Activated CD4-positive, alpha-beta T cell treated with anti-CD3 and anti-CD28 coated beads, Interleukin-2, amount 10 ng/mL, durations not matched to agents 7 days and 5 days (primary cell): ENCODE results near the gene SNX3. TPM values are rescaled to one million over a fixed set of nuclear protein-coding genes. Genes with fewer than 3 reads are reported as not detected.
"Not testable (repeated sequence)": the region's sequence is repeated elsewhere in the genome, so short reads cannot be mapped to it uniquely, and the experiment has no call there.

ENCODE experiments used
- CTCF ChIA-PET: fragments of 350-600 bp; sonication (Branson Sonifier 250); formaldehyde crosslinking; loops from one replicate; lab custom pipeline; 2021; ENCODE audit warnings: antibody characterized with exemption; lab: Charles Lee
- POLR2A ChIA-PET: fragments of 350-600 bp; sonication (Branson Sonifier 250); formaldehyde crosslinking; loops from one replicate; lab custom pipeline; 2021; ENCODE audit warnings: antibody characterized with exemption; lab: Charles Lee
- DNase-seq: peaks from one replicate; pipeline ENCODE4 v3.0.0-alpha.2; 2020
- H3K27ac Mint-ChIP-seq: one replicate; pipeline ENCODE4 v1.8.0; 2021; ENCODE audit warnings: mild to moderate bottlenecking, moderate library complexity, mixed read lengths
- H3K27me3 Mint-ChIP-seq: one replicate; pipeline ENCODE4 v1.8.0; 2021; ENCODE audit warnings: mixed read lengths
- H3K36me3 Mint-ChIP-seq: one replicate; pipeline ENCODE4 v1.8.0; 2021; ENCODE audit warnings: low read depth, mixed read lengths
- H3K4me1 Mint-ChIP-seq: one replicate; pipeline ENCODE4 v1.8.0; 2021; ENCODE audit warnings: mixed read lengths
- H3K4me3 Mint-ChIP-seq: one replicate; pipeline ENCODE4 v1.8.0; 2021; ENCODE audit warnings: mild to moderate bottlenecking, moderate library complexity, mixed read lengths
- H3K9me3 Mint-ChIP-seq: one replicate; pipeline ENCODE4 v1.8.0; 2021; ENCODE audit warnings: mixed read lengths
- total RNA-seq, 2 experiments: library from RNA; stranded (reverse); gene quantifications; one replicate each; pipeline ENCODE4 v1.2.3, GENCODE V29; 2021

SNX3 gene
- total RNA-seq = 100 to 1,000 TPM in 1 of 2 experiments, 10 to 100 TPM in 1; 84.6 to 116 TPM

DNA sequence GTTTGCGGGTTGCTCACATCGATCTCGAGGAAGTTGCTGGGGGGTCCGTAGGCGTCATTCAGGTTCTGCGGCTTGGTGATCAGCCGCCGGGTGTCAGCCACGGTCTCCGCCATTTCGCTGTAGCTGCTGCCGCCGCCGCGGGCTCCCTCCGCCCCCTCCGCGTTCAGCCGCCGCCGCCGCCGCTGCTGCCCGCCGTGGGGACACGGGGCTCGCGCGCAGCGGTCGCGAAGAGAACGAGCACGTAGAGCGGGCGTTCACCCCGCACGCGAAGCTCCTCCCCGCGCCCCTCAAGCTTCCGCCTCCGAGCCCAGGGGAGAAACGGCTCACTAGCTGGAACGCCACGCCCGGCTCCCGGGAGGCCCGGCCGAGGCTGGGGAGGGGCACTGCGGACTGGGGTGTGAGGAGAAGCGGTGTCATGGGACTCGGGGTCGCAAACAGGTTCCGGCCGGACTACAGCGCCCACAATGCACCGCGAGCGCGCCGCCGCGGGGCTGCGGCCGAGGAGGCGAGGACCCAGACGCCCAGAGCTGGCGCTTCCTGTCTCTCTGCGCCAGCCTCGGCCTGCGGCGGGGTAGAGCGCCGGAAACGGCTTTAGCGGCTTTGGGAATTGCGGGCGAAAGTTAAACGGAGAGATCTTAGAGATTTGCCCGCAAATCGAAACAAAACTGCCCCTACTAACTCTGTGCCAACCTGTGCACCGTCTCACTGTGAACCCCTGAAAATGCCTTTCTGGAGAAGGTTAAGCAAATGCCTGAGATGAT, at the start of gene SNX3:
TSS of gene SNX3 (minus strand) at position 232 of the 761 bp plus-strand sequence. CDS start at position 113, 119 bp downstream.
- ChIA-PET POLR2A (interaction anchor here (0.6 to 1.4 kb wide), 2 partner anchors 33 to 231 kb away, joined by 3 to 5 read pairs; partner anchors contain the start of gene AFG1L), CTCF (interaction anchor here (0.6 to 1.4 kb wide), 7 partner anchors 10 to 1129 kb away, joined by 3 to 8 read pairs (median 3); partner anchors contain the start of gene AFG1L)
- H3K4me3 Mint-ChIP-seq = peak within 1 kb of the TSS; percentile 81
- H3K36me3 Mint-ChIP-seq = peaks cover 6% of the 10 kb centered on the region
- H3K9me3 Mint-ChIP-seq = no peaks in the 10 kb centered on the region
- H3K27ac Mint-ChIP-seq = peak within 1 kb of the TSS; percentile 90
- peaks cover 6% of the 10 kb centered on the region for H3K27me3 Mint-ChIP-seq
- peaks cover 16% of the 10 kb centered on the region for H3K4me1 Mint-ChIP-seq
- peak; percentile 88 for DNase-seq

DNA sequence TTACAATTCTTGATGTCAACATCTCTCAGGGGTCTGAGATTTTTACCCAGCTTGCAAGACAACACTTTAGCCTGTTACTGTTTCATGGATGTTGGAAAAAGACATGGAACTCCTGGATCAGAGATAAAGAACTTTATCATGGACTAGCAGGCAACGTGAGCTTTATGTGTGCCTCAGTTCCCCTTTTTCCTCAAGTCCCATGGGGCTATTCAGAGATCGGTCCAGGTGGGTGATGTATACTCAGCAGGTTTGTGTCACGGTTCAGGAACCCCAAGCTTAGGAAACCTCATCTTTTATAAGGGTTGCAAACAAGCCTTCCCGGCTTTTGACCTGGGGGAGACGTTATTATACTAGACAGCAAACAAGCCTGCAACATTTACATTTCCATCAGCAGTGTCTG, 49.0 kb upstream of the SNX3 start:
- DNase-seq = no peak
- Mint-ChIP-seq H3K4me1 (peaks cover 7% of the 10 kb centered on the region), H3K27ac (no peak overlapping the region), H3K27me3 (no peaks in the 10 kb centered on the region), H3K36me3 (no peaks in the 10 kb centered on the region), H3K9me3 (no peaks in the 10 kb centered on the region), H3K4me3 (no peak overlapping the region)
- POLR2A ChIA-PET = no interaction called here
- CTCF ChIA-PET = interaction anchor here (0.7 to 3.1 kb wide), 4 partner anchors 11 to 435 kb away, joined by 3 to 9 read pairs (median 6); no protein-coding TSS in a partner anchor

DNA sequence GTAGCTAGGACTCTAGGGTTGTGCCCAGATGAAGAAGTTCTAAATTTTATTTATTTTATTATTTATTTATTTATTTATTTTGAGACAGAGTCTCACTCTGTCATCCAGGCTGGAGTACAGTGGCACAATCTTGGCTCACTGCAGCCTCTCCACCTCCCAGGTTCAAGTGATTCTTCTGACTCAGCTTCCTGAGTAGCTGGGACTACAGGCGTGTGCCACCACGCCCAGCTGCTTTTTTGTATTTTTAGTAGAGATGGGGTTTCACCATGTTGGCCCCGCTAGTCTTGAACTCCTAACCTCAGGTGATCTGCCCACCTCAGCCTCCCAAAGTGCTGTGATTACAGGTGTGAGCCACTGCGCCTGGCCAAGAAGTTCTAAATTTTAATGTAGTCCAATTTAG, 47.8 kb upstream of the SNX3 start:
- H3K9me3 Mint-ChIP-seq, H3K27ac Mint-ChIP-seq, DNase-seq, H3K36me3 Mint-ChIP-seq, POLR2A ChIA-PET, H3K4me1 Mint-ChIP-seq, H3K27me3 Mint-ChIP-seq, H3K4me3 Mint-ChIP-seq: not testable (repeated sequence)
- CTCF ChIA-PET = interaction anchor here (0.5 to 3.1 kb wide), 4 partner anchors 11 to 422 kb away, joined by 4 to 9 read pairs (median 6); no protein-coding TSS in a partner anchor

DNA sequence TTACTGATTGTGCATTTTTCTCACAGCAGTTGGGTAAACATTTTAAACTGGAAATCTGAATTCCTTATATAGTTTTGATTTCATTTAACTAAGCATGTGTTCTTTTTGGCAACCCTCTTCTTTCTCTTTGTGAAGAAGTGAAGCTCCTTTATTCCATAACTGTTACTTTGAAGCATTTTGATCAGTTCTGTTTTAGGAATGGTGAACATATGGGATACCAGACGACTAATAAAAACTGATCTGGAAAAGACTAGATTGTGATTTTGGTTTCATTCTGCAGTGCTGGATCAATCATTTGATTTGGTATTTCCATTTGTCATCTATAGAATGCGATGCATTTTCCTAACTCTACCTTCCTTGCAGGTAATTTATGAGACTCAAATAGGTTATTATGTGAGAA, 43.8 kb upstream of the SNX3 start:
- Mint-ChIP-seq H3K4me3 (no peak overlapping the region), H3K27ac (no peak overlapping the region), H3K9me3 (peaks cover 4% of the 10 kb centered on the region), H3K36me3 (no peaks in the 10 kb centered on the region), H3K4me1 (peaks cover 8% of the 10 kb centered on the region), H3K27me3 (no peaks in the 10 kb centered on the region)
- ChIA-PET CTCF (no interaction called here), POLR2A (no interaction called here)
- DNase-seq = no peak

DNA sequence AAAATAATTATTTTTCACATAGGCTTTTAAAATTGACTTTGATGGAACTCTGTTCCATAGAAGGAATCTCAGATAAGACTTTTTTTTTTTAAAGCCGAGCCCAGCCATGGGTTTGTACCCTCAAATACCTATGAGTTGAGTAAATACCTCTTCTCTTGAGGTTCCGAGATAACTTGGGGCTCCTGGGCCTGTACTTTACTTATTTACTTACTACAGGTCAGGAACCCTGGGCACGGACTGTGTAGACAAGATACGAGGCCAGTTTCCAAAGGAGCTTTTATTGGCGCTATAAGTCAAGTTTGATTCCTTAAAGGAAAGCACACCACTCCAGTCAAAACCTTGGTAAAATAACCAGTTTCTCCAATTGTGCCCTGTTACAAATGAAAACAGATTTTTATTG, 41.5 kb upstream of the SNX3 start:
- Mint-ChIP-seq H3K4me1 (peaks cover 14% of the 10 kb centered on the region), H3K27ac (no peak overlapping the region)

DNA sequence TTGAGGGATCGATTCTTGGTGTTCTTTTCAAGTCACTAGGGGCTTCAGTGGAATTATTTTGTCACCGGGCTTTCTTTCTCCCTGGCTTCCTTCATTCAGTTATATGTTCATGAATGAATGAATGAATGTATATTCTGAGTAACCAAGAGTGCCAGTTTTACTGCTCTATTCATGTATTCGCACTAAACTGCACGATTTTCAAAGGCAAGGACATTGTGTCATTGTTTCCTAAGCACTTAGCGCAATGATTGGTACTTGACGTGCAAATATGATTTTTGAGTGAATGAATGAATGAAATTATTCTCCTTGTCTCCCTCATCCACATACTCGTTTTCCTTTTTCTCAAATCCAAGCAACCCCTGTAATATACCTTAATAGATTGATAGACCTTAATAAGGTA, 34.8 kb upstream of the SNX3 start:
- peak overlapping the region; percentile 99 for H3K4me3 Mint-ChIP-seq
- DNase-seq = no peak
- H3K27ac Mint-ChIP-seq = peak overlapping the region; percentile 100
- H3K36me3 Mint-ChIP-seq = peaks cover 11% of the 10 kb centered on the region
- peaks cover 30% of the 10 kb centered on the region for H3K4me1 Mint-ChIP-seq
- ChIA-PET POLR2A (interaction anchor here (0.6 kb wide), 1 partner anchor 70 kb away, joined by 5 read pairs; no protein-coding TSS in a partner anchor), CTCF (interaction anchor here (1.0 to 2.6 kb wide), 2 partner anchors 11 to 12 kb away, joined by 3 to 9 read pairs; no protein-coding TSS in a partner anchor)
- no peaks in the 10 kb centered on the region for H3K9me3 Mint-ChIP-seq
- no peaks in the 10 kb centered on the region for H3K27me3 Mint-ChIP-seq

More for the DNA sequence above, 41.5 kb upstream of the SNX3 start:
- CTCF ChIA-PET = interaction anchor here (0.6 to 1.1 kb wide), 2 partner anchors 67 to 81 kb away, joined by 3 to 4 read pairs; no protein-coding TSS in a partner anchor
- Mint-ChIP-seq H3K9me3 (peaks cover 4% of the 10 kb centered on the region), H3K4me3 (no peak overlapping the region), H3K27me3 (no peaks in the 10 kb centered on the region), H3K36me3 (no peaks in the 10 kb centered on the region)
- POLR2A ChIA-PET = no interaction called here
- no peak for DNase-seq

DNA sequence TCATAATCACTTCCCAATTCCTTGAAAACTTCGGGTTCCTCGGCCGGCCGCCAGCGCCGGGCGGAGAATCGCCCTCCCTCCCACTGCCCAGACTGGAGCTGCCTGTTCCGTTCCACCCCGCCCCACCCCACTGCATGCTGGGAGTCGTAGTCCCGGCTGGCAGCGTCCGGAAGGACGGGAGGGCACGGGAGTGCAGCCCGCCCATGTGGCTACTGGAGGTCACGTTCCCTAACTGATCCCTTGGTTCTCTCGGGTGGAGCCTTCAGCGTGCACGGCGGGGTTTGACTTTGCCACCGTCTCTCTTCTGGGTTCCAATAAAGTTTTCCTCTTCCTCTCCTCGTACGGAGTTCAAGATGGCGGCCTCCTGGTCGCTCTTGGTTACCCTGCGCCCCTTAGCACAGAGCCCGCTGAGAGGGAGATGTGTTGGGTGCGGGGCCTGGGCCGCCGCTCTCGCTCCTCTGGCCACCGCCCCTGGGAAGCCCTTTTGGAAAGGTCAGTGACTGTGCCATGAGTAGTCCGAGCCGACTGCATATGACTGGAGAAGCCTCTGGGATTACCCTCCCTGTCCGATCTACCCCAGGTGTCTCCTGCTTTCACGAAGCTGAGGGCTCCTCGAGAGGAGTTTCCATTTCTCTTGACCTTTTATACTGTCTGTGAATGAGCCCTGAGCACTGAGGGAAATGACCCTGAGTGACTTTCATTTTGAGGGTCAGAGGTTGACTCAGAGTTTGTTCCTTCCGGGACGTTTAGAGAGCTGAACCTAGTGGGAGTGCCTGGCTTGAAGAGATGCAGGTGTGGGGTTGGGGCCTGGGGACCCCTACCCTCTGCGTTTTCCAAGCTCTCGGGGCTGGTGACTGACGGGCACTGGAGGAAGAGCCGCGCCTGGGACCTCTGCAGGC, 34.1 kb upstream of the SNX3 start, which contains the start of gene AFG1L:
TSS of gene AFG1L (plus strand) at position 328 of the 899 bp plus-strand sequence. CDS start at position 354, 26 bp downstream.
- H3K9me3 Mint-ChIP-seq = no peaks in the 10 kb centered on the region
- peak; percentile 90 for DNase-seq
- peaks cover 30% of the 10 kb centered on the region for H3K4me1 Mint-ChIP-seq
- H3K4me3 Mint-ChIP-seq = peak within 1 kb of the TSS; percentile 99
- H3K27me3 Mint-ChIP-seq = no peaks in the 10 kb centered on the region
- peak within 1 kb of the TSS; percentile 100 for H3K27ac Mint-ChIP-seq
- peaks cover 11% of the 10 kb centered on the region for H3K36me3 Mint-ChIP-seq
- ChIA-PET CTCF (interaction anchor here (1.0 to 2.6 kb wide), 5 partner anchors 10 to 40 kb away, joined by 3 to 9 read pairs (median 3); partner anchors contain the start of gene SNX3), POLR2A (interaction anchor here (0.6 to 1.0 kb wide), 2 partner anchors 34 to 71 kb away, joined by 5 read pairs; partner anchors contain the start of gene SNX3)

DNA sequence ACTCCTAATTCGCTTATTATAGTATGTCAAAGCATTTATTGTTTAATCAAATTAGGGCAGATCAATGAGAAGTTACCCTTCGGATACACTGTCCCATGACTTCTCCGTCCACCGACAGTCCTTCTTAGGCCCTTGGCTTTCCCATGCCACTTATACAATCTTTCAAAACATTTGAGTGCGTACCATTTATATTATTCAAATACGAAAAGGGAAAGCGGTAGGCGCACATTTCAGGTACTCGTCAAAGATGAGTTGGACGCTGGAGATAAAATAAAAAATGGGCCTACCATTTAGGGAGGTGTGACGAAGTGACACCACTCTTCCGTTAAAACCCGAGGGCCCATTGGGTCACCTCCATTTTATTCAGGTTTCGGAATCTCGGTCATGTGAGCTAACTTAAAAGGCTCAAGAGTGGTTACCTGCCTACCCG, 33.5 kb upstream of the SNX3 start:
- Mint-ChIP-seq H3K4me1 (peaks cover 28% of the 10 kb centered on the region), H3K27ac (peak overlapping the region; percentile 100), H3K4me3 (peak overlapping the region; percentile 99), H3K27me3 (no peaks in the 10 kb centered on the region), H3K36me3 (peaks cover 11% of the 10 kb centered on the region), H3K9me3 (no peaks in the 10 kb centered on the region)
- CTCF ChIA-PET = interaction anchor here (1.0 to 2.6 kb wide), 5 partner anchors 9 to 40 kb away, joined by 3 to 9 read pairs (median 3); partner anchors contain the start of gene SNX3
- POLR2A ChIA-PET = interaction anchor here (1.0 kb wide), 1 partner anchor 33 kb away, joined by 5 read pairs; the partner anchor contains the start of gene SNX3
- no peak for DNase-seq

DNA sequence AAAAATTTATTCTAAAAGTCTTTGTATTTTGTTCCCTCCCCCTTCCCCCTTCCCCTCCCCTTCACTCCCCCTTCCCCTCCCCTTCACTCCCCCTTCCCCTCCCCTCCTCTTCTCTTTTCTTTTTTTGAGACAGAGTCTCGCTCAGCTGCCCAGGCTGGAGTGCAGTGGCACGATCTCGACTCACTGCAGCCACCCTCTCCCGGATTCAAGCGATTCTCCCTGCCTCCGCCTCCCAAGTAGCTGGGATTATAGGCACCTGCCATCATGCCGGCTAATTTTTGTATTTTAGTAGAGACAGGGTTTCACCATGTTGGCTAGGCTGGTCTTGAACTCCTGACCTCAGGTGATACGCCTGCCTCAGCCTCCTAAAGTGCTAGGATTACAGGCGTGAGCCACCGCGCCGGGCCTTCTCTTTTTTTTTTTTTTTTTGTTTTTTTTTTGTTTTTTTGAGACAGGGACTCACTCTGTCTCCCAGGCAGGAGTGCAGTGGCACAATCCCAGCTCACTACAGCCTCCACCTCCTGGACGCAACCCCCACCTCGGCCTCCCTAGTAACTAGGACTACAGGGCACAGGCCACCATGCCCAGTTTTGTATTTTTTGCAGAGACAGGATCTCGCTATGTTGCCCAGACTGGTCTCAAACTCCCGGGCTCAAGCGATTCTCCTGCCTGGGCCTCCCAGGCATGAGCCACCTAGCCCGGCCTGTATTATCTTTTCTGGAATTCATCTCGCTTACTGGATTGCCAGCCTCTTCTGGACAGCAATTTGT, 32.9 kb upstream of the SNX3 start:
- peak overlapping the region; percentile 99 for H3K4me3 Mint-ChIP-seq
- no peaks in the 10 kb centered on the region for H3K27me3 Mint-ChIP-seq
- H3K36me3 Mint-ChIP-seq = peaks cover 11% of the 10 kb centered on the region
- peaks cover 31% of the 10 kb centered on the region for H3K4me1 Mint-ChIP-seq
- no peak for DNase-seq
- CTCF ChIA-PET = interaction anchor here (1.0 to 2.6 kb wide), 2 partner anchors 9 to 32 kb away, joined by 3 to 9 read pairs; no protein-coding TSS in a partner anchor
- no peaks in the 10 kb centered on the region for H3K9me3 Mint-ChIP-seq
- POLR2A ChIA-PET = interaction anchor here (1.0 kb wide), 1 partner anchor 33 kb away, joined by 5 read pairs; the partner anchor contains the start of gene SNX3
- peak overlapping the region; percentile 100 for H3K27ac Mint-ChIP-seq

DNA sequence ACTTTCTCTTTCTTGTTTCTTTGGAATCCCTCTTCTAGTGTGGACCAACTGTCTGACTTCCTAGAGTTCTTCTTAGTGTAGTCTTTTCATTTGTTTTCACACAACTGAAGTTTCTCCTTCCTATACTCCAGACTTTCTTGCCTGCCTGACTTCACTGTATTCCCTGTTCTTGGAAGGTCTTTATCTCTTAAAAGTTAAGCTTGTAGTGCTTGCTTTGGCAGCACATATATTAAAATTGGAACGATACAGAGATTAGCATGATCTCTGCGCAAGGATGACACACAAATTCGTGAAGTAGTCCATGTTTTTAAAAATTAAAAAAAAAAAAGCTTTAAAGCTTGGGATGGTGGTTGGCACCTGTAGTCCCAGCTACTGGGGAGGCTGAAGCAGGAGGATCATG, 31.7 kb upstream of the SNX3 start:
- DNase-seq, H3K4me3 Mint-ChIP-seq, H3K27me3 Mint-ChIP-seq, H3K27ac Mint-ChIP-seq, CTCF ChIA-PET, H3K9me3 Mint-ChIP-seq, POLR2A ChIA-PET: not testable (repeated sequence)
- H3K4me1 Mint-ChIP-seq = peaks cover 33% of the 10 kb centered on the region
- H3K36me3 Mint-ChIP-seq = peaks cover 11% of the 10 kb centered on the region

DNA sequence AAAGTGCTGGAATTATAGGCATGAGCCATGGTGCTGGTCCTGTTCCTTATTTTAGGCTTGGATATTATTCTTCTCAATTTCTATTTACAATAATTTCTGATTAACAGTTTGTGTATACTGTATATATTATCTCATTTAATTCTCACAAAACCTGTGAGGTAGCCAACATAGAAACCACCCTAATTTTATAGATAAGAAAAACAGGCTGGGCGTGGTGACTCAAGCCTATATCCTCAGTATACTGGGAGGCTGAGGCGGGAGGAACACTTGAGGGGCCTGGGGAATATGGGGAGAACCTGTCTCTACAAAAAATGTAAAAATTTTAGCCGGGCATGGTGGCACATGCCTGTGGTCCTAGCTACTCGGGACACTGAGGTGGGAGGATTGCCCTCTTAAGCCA, 30.3 kb upstream of the SNX3 start:
- Mint-ChIP-seq H3K9me3 (no peaks in the 10 kb centered on the region), H3K36me3 (peaks cover 11% of the 10 kb centered on the region), H3K4me3 (no peak overlapping the region), H3K4me1 (peaks cover 43% of the 10 kb centered on the region), H3K27ac (no peak overlapping the region), H3K27me3 (no peaks in the 10 kb centered on the region)
- CTCF ChIA-PET = interaction anchor here (1.4 to 1.6 kb wide), 2 partner anchors 14 to 27 kb away, joined by 3 to 4 read pairs; no protein-coding TSS in a partner anchor
- POLR2A ChIA-PET = no interaction called here
- no peak for DNase-seq
